Measurements from ENCODE around the gene FAM180A. TPM values are rescaled to one million over a fixed set of nuclear protein-coding genes. Genes with fewer than 3 reads are reported as not detected.
"Not testable (repeated sequence)": the region's sequence is repeated elsewhere in the genome, so short reads cannot be mapped to it uniquely, and the experiment has no call there.

Gene FAM180A
- total RNA-seq, 3 donors from 2014 or later (not counting 1 experiment from before 2014, with no cell fraction given), result not detected

GRCh38 chr7:135704074-135704473 lies 44.5 kb downstream of the FAM180A start:
- H3K27ac ChIP-seq (ENCODE audit: low read length), result no peak overlapping the region
- no peaks in the 10 kb centered on the region for H3K9me3 ChIP-seq (ENCODE audit: control insufficient read depth, insufficient read depth, low read length)
- no peak overlapping the region for H3K4me3 ChIP-seq (ENCODE audit: low read length)
- no peaks in the 10 kb centered on the region for H3K27me3 ChIP-seq (ENCODE audit: control insufficient read depth, insufficient read depth, low read length)
- no peak for ATAC-seq
- no peaks in the 10 kb centered on the region for H3K9me3 Mint-ChIP-seq
- 82% methylated on average over 2 of the region's 2 CpGs for WGBS (ENCODE audit: insufficient coverage)
- no peaks in the 10 kb centered on the region for H3K36me3 Mint-ChIP-seq
- no peak overlapping the region for H3K4me3 Mint-ChIP-seq
- TF ChIP-seq CTCF (IDR thresholded peaks at IDR 0.05), result no peak
- no peaks in the 10 kb centered on the region for H3K4me1 Mint-ChIP-seq
- H3K27ac Mint-ChIP-seq, result no peak overlapping the region
- H3K27me3 Mint-ChIP-seq (ENCODE audit: low read depth in 2 of 2), result no peaks in the 10 kb centered on the region
- DNase-seq, result no peak
- H3K36me3 ChIP-seq (ENCODE audit: control insufficient read depth, insufficient read depth, low read length), result no peaks in the 10 kb centered on the region
- intact Hi-C loops (cut with micrococcal nuclease), result no loop called here
- H3K4me1 ChIP-seq (ENCODE audit: control insufficient read depth, insufficient read depth, low read length), result no peaks in the 10 kb centered on the region

- H3K4me3 Mint-ChIP-seq, result no peak overlapping the region
- Histone ChIP-seq H3K27ac (ENCODE audit: low read length) (no peak overlapping the region), H3K4me1 (ENCODE audit: control insufficient read depth, insufficient read depth, low read length) (no peaks in the 10 kb centered on the region), H3K27me3 (ENCODE audit: control insufficient read depth, insufficient read depth, low read length) (no peaks in the 10 kb centered on the region), H3K4me3 (ENCODE audit: low read length) (no peak overlapping the region), H3K36me3 (ENCODE audit: control insufficient read depth, insufficient read depth, low read length) (no peaks in the 10 kb centered on the region), H3K9me3 (ENCODE audit: control insufficient read depth, insufficient read depth, low read length) (no peaks in the 10 kb centered on the region)
- no peaks in the 10 kb centered on the region for H3K27me3 Mint-ChIP-seq (ENCODE audit: low read depth in 2 of 2)
- no peaks in the 10 kb centered on the region for H3K9me3 Mint-ChIP-seq
- no peak overlapping the region for H3K27ac Mint-ChIP-seq
- DNase-seq (no peak), ATAC-seq (no peak)
- intact Hi-C loops (cut with micrococcal nuclease), result no loop called here
- H3K36me3 Mint-ChIP-seq, result no peaks in the 10 kb centered on the region
- no peaks in the 10 kb centered on the region for H3K4me1 Mint-ChIP-seq
- 80% methylated on average over 8 of the region's 8 CpGs for WGBS (ENCODE audit: insufficient coverage)
- no peak for TF ChIP-seq CTCF (IDR thresholded peaks at IDR 0.05)
Observed at GRCh38 chr7:135697276-135698049, 51.1 kb downstream of the FAM180A start.

DNA sequence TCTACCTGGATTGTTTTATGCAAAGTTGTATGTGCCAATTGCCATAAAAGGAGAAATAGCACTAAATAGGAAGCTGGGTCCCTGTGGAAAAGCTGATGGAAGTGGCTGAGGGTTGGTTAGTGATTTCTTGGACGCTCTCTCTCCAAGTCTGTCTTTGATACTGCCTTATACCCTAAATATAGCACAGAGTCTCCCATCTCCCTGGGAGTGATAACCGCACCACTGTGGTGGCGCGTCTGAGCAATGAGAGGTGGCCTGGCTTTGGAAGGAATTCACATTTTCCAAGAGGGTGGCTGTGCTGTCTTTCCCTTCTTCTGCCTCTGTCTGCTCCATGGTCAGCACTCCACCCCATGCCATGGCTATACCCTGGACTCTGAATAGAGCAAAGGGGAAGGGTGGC lies 55.1 kb downstream of the FAM180A start:
- no peak overlapping the region for H3K27ac Mint-ChIP-seq

DNA sequence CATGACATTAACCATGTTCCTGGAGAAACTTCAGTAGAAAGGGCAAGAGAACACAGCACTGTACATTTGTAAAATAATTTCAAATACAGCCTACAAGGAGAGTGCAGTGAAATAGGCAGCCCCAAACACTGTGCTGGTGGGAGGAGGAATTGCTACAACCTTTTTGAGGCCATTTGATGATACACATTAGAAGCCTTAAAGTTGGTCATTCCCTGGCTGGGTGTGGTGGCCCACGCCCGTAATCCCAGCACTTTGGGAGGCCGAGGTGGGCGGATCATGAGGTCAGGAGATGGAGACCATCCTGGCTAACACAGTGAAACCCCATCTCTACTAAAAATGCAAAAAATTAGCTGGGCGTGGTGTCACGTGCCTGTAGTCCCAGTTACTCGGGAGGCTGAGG lies 56.0 kb downstream of the FAM180A start:
- H3K27ac Mint-ChIP-seq; intact Hi-C loops (cut with micrococcal nuclease); H3K27ac ChIP-seq (ENCODE audit: low read length); DNase-seq; H3K9me3 Mint-ChIP-seq; H3K4me1 ChIP-seq (ENCODE audit: control insufficient read depth, insufficient read depth, low read length); H3K9me3 ChIP-seq (ENCODE audit: control insufficient read depth, insufficient read depth, low read length); H3K27me3 Mint-ChIP-seq (ENCODE audit: low read depth in 2 of 2); H3K4me3 ChIP-seq (ENCODE audit: low read length); H3K36me3 Mint-ChIP-seq; ATAC-seq; H3K4me1 Mint-ChIP-seq; H3K36me3 ChIP-seq (ENCODE audit: control insufficient read depth, insufficient read depth, low read length); H3K4me3 Mint-ChIP-seq; H3K27me3 ChIP-seq (ENCODE audit: control insufficient read depth, insufficient read depth, low read length): not testable (repeated sequence)
- WGBS (ENCODE audit: insufficient coverage), result 98% methylated on average over 7 of the region's 7 CpGs

More for the DNA sequence above, 55.1 kb downstream of the FAM180A start:
- Mint-ChIP-seq H3K4me1 (no peaks in the 10 kb centered on the region), H3K27me3 (ENCODE audit: low read depth in 2 of 2) (no peaks in the 10 kb centered on the region), H3K9me3 (no peaks in the 10 kb centered on the region), H3K4me3 (no peak overlapping the region), H3K36me3 (peaks cover 6% of the 10 kb centered on the region)
- no peak for TF ChIP-seq CTCF (IDR thresholded peaks at IDR 0.05)
- WGBS (ENCODE audit: insufficient coverage), result 100% methylated on average over 3 of the region's 4 CpGs
- Histone ChIP-seq H3K4me1 (ENCODE audit: control insufficient read depth, insufficient read depth, low read length) (no peaks in the 10 kb centered on the region), H3K27me3 (ENCODE audit: control insufficient read depth, insufficient read depth, low read length) (no peaks in the 10 kb centered on the region), H3K4me3 (ENCODE audit: low read length) (no peak overlapping the region), H3K36me3 (ENCODE audit: control insufficient read depth, insufficient read depth, low read length) (no peaks in the 10 kb centered on the region), H3K9me3 (ENCODE audit: control insufficient read depth, insufficient read depth, low read length) (no peaks in the 10 kb centered on the region), H3K27ac (ENCODE audit: low read length) (no peak overlapping the region)
- DNase-seq, result no peak
- intact Hi-C loops (cut with micrococcal nuclease), result no loop called here
- ATAC-seq, result no peak
